ENCODE measurements around the gene LPP.

LPP gene

GRCh38 chr3:188776447-188776846, 622.5 kb downstream of the LPP start:
- Histone ChIP-seq H3K4me1 (ENCODE audit: insufficient read depth, low read length, severe bottlenecking) (no peaks in the 10 kb centered on the region), H3K4me2 (ENCODE audit: low read length) (no peak overlapping the region), H3K79me2 (ENCODE audit: insufficient read depth, low read length) (no peaks in the 10 kb centered on the region), H3K27ac (ENCODE audit: low read depth, low read length, poor library complexity, severe bottlenecking) (no peak overlapping the region), H3F3A (ENCODE audit: insufficient read depth, low read length) (no peaks in the 10 kb centered on the region), H4K20me1 (ENCODE audit: insufficient read depth, low read length) (no peaks in the 10 kb centered on the region), H3K27me3 (ENCODE audit: insufficient read depth, low read length) (no peaks in the 10 kb centered on the region), H3K9ac (ENCODE audit: low read length) (no peak overlapping the region), H3K36me3 (ENCODE audit: insufficient read depth, low read length) (no peaks in the 10 kb centered on the region), H3K9me2 (ENCODE audit: low read depth, low read length) (no peaks in the 10 kb centered on the region), H3K9me3 (ENCODE audit: low read length) (no peaks in the 10 kb centered on the region), H2AFZ (ENCODE audit: low read length) (no peak overlapping the region), H3K4me3 (ENCODE audit: low read depth, low read length, poor library complexity, severe bottlenecking) (no peak overlapping the region)
- TF ChIP-seq CTCF (IDR thresholded peaks at IDR 0.05; ENCODE audit: low read length) = no peak
- no peak for TF ChIP-seq EZH2 (IDR thresholded peaks at IDR 0.05; ENCODE audit: borderline replicate concordance, low read length)

- no peak overlapping the region for H3K27ac ChIP-seq (ENCODE audit: low read depth, low read length, poor library complexity, severe bottlenecking)
- no peak overlapping the region for H3K9ac ChIP-seq (ENCODE audit: low read length)
- H3K27me3 ChIP-seq (ENCODE audit: insufficient read depth, low read length) = no peaks in the 10 kb centered on the region
- no peak overlapping the region for H3K4me3 ChIP-seq (ENCODE audit: low read depth, low read length, poor library complexity, severe bottlenecking)
- no peaks in the 10 kb centered on the region for H3K36me3 ChIP-seq (ENCODE audit: insufficient read depth, low read length)
- no peak overlapping the region for H2AFZ ChIP-seq (ENCODE audit: low read length)
- no peak overlapping the region for H3K4me2 ChIP-seq (ENCODE audit: low read length)
- no peaks in the 10 kb centered on the region for H3K9me3 ChIP-seq (ENCODE audit: low read length)
- H3K4me1 ChIP-seq (ENCODE audit: insufficient read depth, low read length, severe bottlenecking) = no peaks in the 10 kb centered on the region
- no peaks in the 10 kb centered on the region for H3F3A ChIP-seq (ENCODE audit: insufficient read depth, low read length)
- H4K20me1 ChIP-seq (ENCODE audit: insufficient read depth, low read length) = no peaks in the 10 kb centered on the region
- H3K9me2 ChIP-seq (ENCODE audit: low read depth, low read length) = no peaks in the 10 kb centered on the region
- TF ChIP-seq EZH2 (IDR thresholded peaks at IDR 0.05; ENCODE audit: borderline replicate concordance, low read length) (no peak), CTCF (IDR thresholded peaks at IDR 0.05; ENCODE audit: low read length) (no peak)
- no peaks in the 10 kb centered on the region for H3K79me2 ChIP-seq (ENCODE audit: insufficient read depth, low read length)
These were observed 624.3 kb downstream of the LPP start for GRCh38 chr3:188778091-188778852.

GRCh38 chr3:188779281-188779980, 625.5 kb downstream of the LPP start:
- no peak overlapping the region for H3K9ac ChIP-seq (ENCODE audit: low read length)
- no peaks in the 10 kb centered on the region for H3K27me3 ChIP-seq (ENCODE audit: insufficient read depth, low read length)
- no peak overlapping the region for H3K4me2 ChIP-seq (ENCODE audit: low read length)
- no peak overlapping the region for H3K27ac ChIP-seq (ENCODE audit: low read depth, low read length, poor library complexity, severe bottlenecking)
- no peak overlapping the region for H2AFZ ChIP-seq (ENCODE audit: low read length)
- no peak for TF ChIP-seq EZH2 (IDR thresholded peaks at IDR 0.05; ENCODE audit: borderline replicate concordance, low read length)
- no peak for TF ChIP-seq CTCF (IDR thresholded peaks at IDR 0.05; ENCODE audit: low read length)
- H4K20me1 ChIP-seq (ENCODE audit: insufficient read depth, low read length) = no peaks in the 10 kb centered on the region
- no peak overlapping the region for H3K4me3 ChIP-seq (ENCODE audit: low read depth, low read length, poor library complexity, severe bottlenecking)
- no peaks in the 10 kb centered on the region for H3K9me2 ChIP-seq (ENCODE audit: low read depth, low read length)
- H3K9me3 ChIP-seq (ENCODE audit: low read length) = no peaks in the 10 kb centered on the region
- H3K36me3 ChIP-seq (ENCODE audit: insufficient read depth, low read length) = no peaks in the 10 kb centered on the region
- no peaks in the 10 kb centered on the region for H3K4me1 ChIP-seq (ENCODE audit: insufficient read depth, low read length, severe bottlenecking)
- H3F3A ChIP-seq (ENCODE audit: insufficient read depth, low read length) = no peaks in the 10 kb centered on the region
- no peaks in the 10 kb centered on the region for H3K79me2 ChIP-seq (ENCODE audit: insufficient read depth, low read length)
